Fibroblast of the aortic adventitia (primary cell): ENCODE data around the gene PTCH1. TPM values are rescaled to one million over a fixed set of nuclear protein-coding genes. Genes with fewer than 3 reads are reported as not detected.

Experiments used
- DNase-seq: peaks from one replicate; pipeline ENCODE4 v3.0.0-alpha.2; 2010; ENCODE audit warnings: low read depth
- H3K4me3 ChIP-seq: 2 replicates; pipeline ENCODE4 v1.5.1; 2011; ENCODE audit warnings: low read depth, mild to moderate bottlenecking, control low read depth, low read length, moderate library complexity
- CTCF ChIP-seq: IDR thresholded peaks from 2 replicates; pipeline ENCODE4 v1.5.1; 2011; ENCODE audit warnings: mild to moderate bottlenecking, low read length, control low read depth, inconsistent platforms; ENCODE audit not compliant: insufficient read depth
- total RNA-seq: library from RNA; depleted of rRNA; stranded (reverse); fragments of >200 nt; gene quantifications from 2 replicates; pipeline ENCODE4 v1.2.3, GENCODE V29; 2012; ENCODE audit warnings: low replicate concordance

PTCH1 gene
- total RNA-seq, 1 donor: 9.4 TPM

DNA sequence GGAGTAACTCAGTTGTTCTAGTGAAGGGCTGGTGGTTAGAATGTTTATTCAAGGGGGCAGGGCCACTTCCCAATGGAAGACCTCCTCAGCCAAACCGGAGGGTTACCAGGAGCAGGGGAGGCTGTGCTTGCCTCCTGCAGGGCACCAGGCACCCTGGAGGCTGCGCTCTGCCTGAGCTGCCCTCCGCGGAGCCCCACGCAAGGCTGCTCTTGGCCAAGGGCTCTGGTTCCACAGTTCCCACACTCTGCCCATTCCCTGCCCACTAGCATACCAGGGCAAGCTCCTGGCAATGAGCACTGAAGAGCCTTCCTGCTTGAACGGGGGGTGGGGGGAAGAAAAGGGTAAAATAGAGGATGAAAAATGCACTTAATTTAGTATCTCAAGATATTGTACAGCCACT, 35.5 kb upstream of the PTCH1 start:
- no peak for TF ChIP-seq CTCF
- DNase-seq: no peak
- no peak overlapping the region for H3K4me3 ChIP-seq

GRCh38 chr9:95551406-95551805, 34.6 kb upstream of the PTCH1 start:
- H3K4me3 ChIP-seq: no peak overlapping the region
- no peak for TF ChIP-seq CTCF
- no peak for DNase-seq

GRCh38 chr9:95545831-95546567, 29.2 kb upstream of the PTCH1 start:
- DNase-seq: no peak
- no peak for TF ChIP-seq CTCF
- H3K4me3 ChIP-seq: no peak overlapping the region

- TF ChIP-seq CTCF: no peak
- no peak overlapping the region for H3K4me3 ChIP-seq
- DNase-seq: no peak
These were observed 17.4 kb upstream of the PTCH1 start for GRCh38 chr9:95533996-95534680.

DNA sequence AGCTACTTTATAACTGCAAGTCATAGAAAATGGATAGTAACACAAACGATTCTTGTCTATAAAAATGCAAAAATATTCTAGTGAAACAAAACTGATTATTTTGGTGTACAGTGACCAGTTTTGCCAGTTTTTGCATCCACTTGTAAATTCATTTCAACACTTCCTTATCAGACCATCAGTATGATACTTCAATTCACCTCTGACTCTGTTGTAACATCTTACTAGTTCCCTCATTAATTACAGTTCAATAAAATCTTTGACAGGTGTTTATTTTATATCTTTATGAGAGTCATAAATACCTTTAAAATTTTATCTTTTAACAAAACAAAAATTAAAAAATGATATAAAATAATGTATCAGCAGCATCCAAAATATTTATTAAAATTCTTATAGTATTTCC, 13.1 kb upstream of the PTCH1 start:
- no peak for DNase-seq
- no peak for TF ChIP-seq CTCF
- no peak overlapping the region for H3K4me3 ChIP-seq

- H3K4me3 ChIP-seq: no peak overlapping the region
- no peak for TF ChIP-seq CTCF
- DNase-seq: no peak
These were observed 12.2 kb upstream of the PTCH1 start for GRCh38 chr9:95528908-95529502.
